Mucosa of stomach (tissue), 1 donor: ENCODE results near the gene BNIP1.
"Not testable (repeated sequence)": the region's sequence is repeated elsewhere in the genome, so short reads cannot be mapped to it uniquely, and the experiment has no call there.

Source experiments
- H3K27me3 ChIP-seq: one replicate; pipeline ENCODE4 v1.7.0; 2013; ENCODE audit warnings: mild to moderate bottlenecking, low read length; ENCODE audit not compliant: control insufficient read depth, insufficient read depth
- H3K36me3 ChIP-seq: one replicate; pipeline ENCODE4 v1.7.0; 2013; ENCODE audit warnings: low read length; ENCODE audit not compliant: control insufficient read depth, insufficient read depth
- H3K4me1 ChIP-seq: one replicate; pipeline ENCODE4 v1.7.0; 2013; ENCODE audit warnings: mild to moderate bottlenecking, low read length; ENCODE audit not compliant: control insufficient read depth, insufficient read depth
- H3K4me3 ChIP-seq: one replicate; pipeline ENCODE4 v1.7.0; 2013; ENCODE audit warnings: low read length
- H3K9ac ChIP-seq: one replicate; pipeline ENCODE4 v1.7.0; 2013; ENCODE audit warnings: mild to moderate bottlenecking, low read length, moderate library complexity
- H3K9me3 ChIP-seq: one replicate; pipeline ENCODE4 v1.7.0; 2013; ENCODE audit warnings: mild to moderate bottlenecking, low read length, moderate library complexity; ENCODE audit not compliant: control insufficient read depth
- donor health status: Pancreatic carcinoma.

The BNIP1 gene

DNA sequence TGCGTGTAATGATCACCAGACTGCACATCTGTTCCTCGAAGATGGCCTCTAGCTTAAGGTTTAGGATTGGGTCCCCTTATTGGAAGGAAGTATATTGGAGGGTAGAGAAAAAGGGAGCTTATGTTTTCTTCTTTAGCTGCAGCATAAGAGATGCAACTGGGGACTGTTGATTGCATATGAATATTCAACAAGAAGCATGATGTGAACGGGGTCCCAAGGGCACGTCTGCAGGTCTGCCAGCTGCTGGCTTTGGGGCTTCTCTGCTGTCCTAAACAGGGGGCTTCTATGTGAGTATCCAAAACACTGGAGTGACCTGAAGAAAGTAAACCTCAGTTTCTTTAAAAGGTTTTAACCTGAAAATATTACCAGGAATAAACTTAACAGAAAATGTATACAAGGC lies 3.6 kb upstream of the BNIP1 start:
- no peaks in the 10 kb centered on the region for H3K9me3 ChIP-seq
- no peak overlapping the region for H3K4me3 ChIP-seq
- no peaks in the 10 kb centered on the region for H3K27me3 ChIP-seq
- H3K36me3 ChIP-seq, result no peaks in the 10 kb centered on the region
- H3K4me1 ChIP-seq, result no peaks in the 10 kb centered on the region
- H3K9ac ChIP-seq, result no peak overlapping the region

GRCh38 chr5:173143567-173143966 lies 764 bp upstream of the BNIP1 start:
- Histone ChIP-seq H3K4me3 (no peak overlapping the region), H3K9me3 (no peaks in the 10 kb centered on the region), H3K4me1 (no peaks in the 10 kb centered on the region), H3K9ac (no peak overlapping the region), H3K36me3 (no peaks in the 10 kb centered on the region), H3K27me3 (no peaks in the 10 kb centered on the region)

DNA sequence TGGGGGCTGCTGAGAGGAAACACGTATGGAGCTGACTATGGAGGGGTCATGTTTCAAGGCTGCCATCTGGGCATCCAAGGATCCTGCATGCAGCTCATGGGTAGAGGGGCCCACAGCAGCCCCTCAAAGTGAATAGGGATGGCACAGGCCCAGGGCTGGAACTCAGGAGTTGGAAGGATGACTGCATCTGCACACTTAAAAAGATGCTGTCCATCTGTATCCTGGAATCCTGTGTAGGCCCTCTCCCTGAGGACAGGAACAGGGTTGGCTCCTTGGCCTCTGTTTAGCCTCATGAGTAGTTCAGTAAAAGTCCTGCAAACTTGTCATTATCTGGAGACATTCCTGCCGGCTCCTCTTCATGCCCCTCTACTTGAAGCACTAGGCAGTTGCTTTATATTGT lies 4.0 kb downstream of the BNIP1 start:
- H3K9me3 ChIP-seq, result no peaks in the 10 kb centered on the region
- no peak overlapping the region for H3K4me3 ChIP-seq
- H3K4me1 ChIP-seq, result no peaks in the 10 kb centered on the region
- no peaks in the 10 kb centered on the region for H3K27me3 ChIP-seq
- H3K9ac ChIP-seq, result no peak overlapping the region
- no peaks in the 10 kb centered on the region for H3K36me3 ChIP-seq

DNA sequence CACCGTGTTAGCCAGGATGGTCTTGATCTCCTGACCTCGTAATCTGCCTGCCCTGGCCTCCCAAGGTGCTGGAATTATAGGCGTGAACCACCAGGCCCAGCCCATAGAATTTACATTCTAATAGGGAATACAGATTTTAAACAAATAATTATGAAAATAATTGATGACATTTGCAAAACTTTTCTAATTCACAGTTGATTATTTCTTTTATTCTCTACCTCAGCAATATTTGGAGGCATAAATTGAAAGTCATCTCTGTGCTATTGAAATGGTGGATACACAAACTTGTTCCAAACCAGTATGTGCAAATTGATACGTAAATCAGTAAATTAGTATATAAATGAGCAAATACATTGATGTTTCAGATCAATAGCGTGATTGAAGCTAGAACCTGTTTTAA lies 8.2 kb downstream of the BNIP1 start:
- Histone ChIP-seq H3K27me3 (no peaks in the 10 kb centered on the region), H3K9me3 (no peaks in the 10 kb centered on the region), H3K9ac (no peak overlapping the region), H3K4me1 (no peaks in the 10 kb centered on the region), H3K36me3 (no peaks in the 10 kb centered on the region), H3K4me3 (no peak overlapping the region)

DNA sequence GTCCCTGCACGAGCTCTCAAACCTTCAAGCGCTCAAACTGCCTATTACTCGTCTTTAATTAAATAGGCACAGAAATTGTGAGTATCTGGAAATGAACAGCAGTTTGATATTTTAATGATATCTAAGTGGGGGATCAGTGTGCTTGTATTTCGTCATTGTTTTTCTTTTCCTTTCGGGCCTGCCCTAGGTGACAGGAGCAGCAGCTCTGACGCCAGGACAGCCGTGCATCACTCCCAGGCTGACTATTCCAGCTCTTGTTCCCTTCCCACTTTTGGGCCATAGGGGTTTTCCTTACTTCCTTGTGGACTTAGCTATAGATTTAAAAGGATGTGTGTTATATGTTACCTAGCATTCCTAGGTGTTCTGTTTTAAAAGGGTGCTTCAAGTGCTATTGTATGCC lies 9.5 kb downstream of the BNIP1 start:
- H3K36me3 ChIP-seq, result no peaks in the 10 kb centered on the region
- H3K27me3 ChIP-seq, result no peaks in the 10 kb centered on the region

GRCh38 chr5:173154619-173155018 lies 10.3 kb downstream of the BNIP1 start:
- not testable (repeated sequence) for H3K4me1 ChIP-seq, H3K36me3 ChIP-seq, H3K27me3 ChIP-seq, H3K4me3 ChIP-seq, H3K9me3 ChIP-seq, H3K9ac ChIP-seq

More for the DNA sequence above, 9.5 kb downstream of the BNIP1 start:
- no peak overlapping the region for H3K9ac ChIP-seq
- H3K4me3 ChIP-seq, result no peak overlapping the region
- H3K4me1 ChIP-seq, result no peaks in the 10 kb centered on the region
- H3K9me3 ChIP-seq, result no peaks in the 10 kb centered on the region

- no peak overlapping the region for H3K9ac ChIP-seq
- H3K27me3 ChIP-seq, result no peaks in the 10 kb centered on the region
- H3K4me1 ChIP-seq, result no peaks in the 10 kb centered on the region
- H3K36me3 ChIP-seq, result no peaks in the 10 kb centered on the region
- no peaks in the 10 kb centered on the region for H3K9me3 ChIP-seq
- no peak overlapping the region for H3K4me3 ChIP-seq
These were observed 11.6 kb downstream of the BNIP1 start for GRCh38 chr5:173155912-173156311.

DNA sequence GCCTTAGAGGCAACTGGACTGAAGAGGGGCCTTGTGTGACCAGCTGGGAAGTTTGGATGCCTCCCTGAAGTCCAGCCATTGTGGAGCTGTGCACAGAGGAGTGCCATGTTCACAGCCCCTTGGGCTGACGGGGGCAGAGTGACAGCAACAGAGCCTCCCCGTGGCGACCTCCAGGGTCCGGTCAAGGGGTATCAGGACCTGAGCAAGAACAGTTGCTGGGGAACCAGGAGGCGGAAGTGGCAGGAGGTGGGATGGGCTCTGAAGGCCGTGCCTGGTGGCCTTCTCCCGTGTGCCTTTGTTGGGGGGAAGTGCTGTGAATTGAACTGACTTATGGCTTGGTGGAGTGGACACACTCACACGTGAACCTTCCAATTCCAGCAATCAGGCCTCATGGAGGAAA lies 14.0 kb downstream of the BNIP1 start:
- Histone ChIP-seq H3K4me1 (no peaks in the 10 kb centered on the region), H3K9ac (no peak overlapping the region), H3K27me3 (no peaks in the 10 kb centered on the region), H3K9me3 (no peaks in the 10 kb centered on the region), H3K36me3 (no peaks in the 10 kb centered on the region), H3K4me3 (no peak overlapping the region)

DNA sequence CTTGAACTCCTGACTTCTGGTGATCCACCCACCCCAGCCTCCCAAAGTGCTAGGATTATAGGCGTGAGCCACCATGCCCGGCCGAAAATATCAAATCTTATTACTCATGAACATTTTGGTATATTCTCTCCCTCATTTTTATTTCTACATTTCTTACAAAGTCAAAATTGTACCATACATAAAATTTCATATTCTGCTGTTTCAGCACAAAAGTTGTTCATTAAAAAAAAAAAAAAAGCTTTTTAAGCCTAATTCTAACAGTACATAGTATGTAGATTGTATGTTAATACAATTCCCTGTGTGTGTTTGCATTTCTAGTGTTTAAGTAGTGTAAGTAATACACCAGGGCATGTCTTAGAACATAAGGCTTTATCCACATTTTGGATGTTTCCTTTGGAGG lies 14.9 kb downstream of the BNIP1 start:
- no peak overlapping the region for H3K4me3 ChIP-seq
- H3K9me3 ChIP-seq, result no peaks in the 10 kb centered on the region
- no peak overlapping the region for H3K9ac ChIP-seq
- no peaks in the 10 kb centered on the region for H3K4me1 ChIP-seq
- H3K36me3 ChIP-seq, result no peaks in the 10 kb centered on the region
- H3K27me3 ChIP-seq, result no peaks in the 10 kb centered on the region

- Histone ChIP-seq H3K4me1 (no peaks in the 10 kb centered on the region), H3K36me3 (no peaks in the 10 kb centered on the region), H3K9me3 (no peaks in the 10 kb centered on the region), H3K9ac (no peak overlapping the region), H3K4me3 (no peak overlapping the region), H3K27me3 (no peaks in the 10 kb centered on the region)
These were observed 16.8 kb downstream of the BNIP1 start for GRCh38 chr5:173161148-173161547.

GRCh38 chr5:173163219-173163618 lies 18.9 kb downstream of the BNIP1 start:
- H3K4me3 ChIP-seq, result no peak overlapping the region
- no peak overlapping the region for H3K9ac ChIP-seq
- H3K27me3 ChIP-seq, result no peaks in the 10 kb centered on the region
- no peaks in the 10 kb centered on the region for H3K4me1 ChIP-seq
- H3K36me3 ChIP-seq, result no peaks in the 10 kb centered on the region
- H3K9me3 ChIP-seq, result no peaks in the 10 kb centered on the region

GRCh38 chr5:173165177-173166016 lies 21.1 kb downstream of the BNIP1 start:
- Histone ChIP-seq H3K9me3 (no peaks in the 10 kb centered on the region), H3K27me3 (no peaks in the 10 kb centered on the region), H3K36me3 (no peaks in the 10 kb centered on the region), H3K4me3 (no peak overlapping the region), H3K4me1 (no peaks in the 10 kb centered on the region), H3K9ac (no peak overlapping the region)

DNA sequence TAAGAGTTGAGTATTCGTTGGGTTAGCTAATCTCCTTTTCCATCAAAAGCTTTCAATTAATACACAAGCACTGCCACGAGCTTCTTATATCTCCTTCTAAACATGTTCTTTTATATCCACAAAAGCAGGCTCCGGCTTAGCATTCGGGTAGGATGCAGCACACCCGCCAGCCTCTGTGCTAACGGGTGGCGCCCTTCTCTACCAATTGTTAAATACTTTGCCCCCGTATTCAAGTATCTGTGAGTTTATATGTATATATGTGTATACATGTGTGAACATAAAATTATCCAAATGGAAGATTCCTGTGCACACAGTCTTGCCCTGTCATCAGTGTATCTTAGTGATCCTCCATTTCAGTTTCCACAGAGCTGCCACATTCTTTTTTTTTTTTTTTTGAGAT lies 27.8 kb downstream of the BNIP1 start:
- no peaks in the 10 kb centered on the region for H3K27me3 ChIP-seq
- H3K36me3 ChIP-seq, result no peaks in the 10 kb centered on the region
- no peaks in the 10 kb centered on the region for H3K4me1 ChIP-seq
- H3K9me3 ChIP-seq, result no peaks in the 10 kb centered on the region
- no peak overlapping the region for H3K9ac ChIP-seq
- H3K4me3 ChIP-seq, result no peak overlapping the region
